Mucosa of stomach (tissue), 1 donor: Measurements from ENCODE around the gene ZBTB20.

Source experiments
- H3K27me3 ChIP-seq: one replicate; pipeline ENCODE4 v1.7.0; 2013; ENCODE audit warnings: mild to moderate bottlenecking, low read length; ENCODE audit not compliant: control insufficient read depth, insufficient read depth
- H3K36me3 ChIP-seq: one replicate; pipeline ENCODE4 v1.7.0; 2013; ENCODE audit warnings: low read length; ENCODE audit not compliant: control insufficient read depth, insufficient read depth
- H3K4me1 ChIP-seq: one replicate; pipeline ENCODE4 v1.7.0; 2013; ENCODE audit warnings: mild to moderate bottlenecking, low read length; ENCODE audit not compliant: control insufficient read depth, insufficient read depth
- H3K4me3 ChIP-seq: one replicate; pipeline ENCODE4 v1.7.0; 2013; ENCODE audit warnings: low read length
- H3K9ac ChIP-seq: one replicate; pipeline ENCODE4 v1.7.0; 2013; ENCODE audit warnings: mild to moderate bottlenecking, low read length, moderate library complexity
- H3K9me3 ChIP-seq: one replicate; pipeline ENCODE4 v1.7.0; 2013; ENCODE audit warnings: mild to moderate bottlenecking, low read length, moderate library complexity; ENCODE audit not compliant: control insufficient read depth
- donor health status: Pancreatic carcinoma.

The ZBTB20 gene

DNA sequence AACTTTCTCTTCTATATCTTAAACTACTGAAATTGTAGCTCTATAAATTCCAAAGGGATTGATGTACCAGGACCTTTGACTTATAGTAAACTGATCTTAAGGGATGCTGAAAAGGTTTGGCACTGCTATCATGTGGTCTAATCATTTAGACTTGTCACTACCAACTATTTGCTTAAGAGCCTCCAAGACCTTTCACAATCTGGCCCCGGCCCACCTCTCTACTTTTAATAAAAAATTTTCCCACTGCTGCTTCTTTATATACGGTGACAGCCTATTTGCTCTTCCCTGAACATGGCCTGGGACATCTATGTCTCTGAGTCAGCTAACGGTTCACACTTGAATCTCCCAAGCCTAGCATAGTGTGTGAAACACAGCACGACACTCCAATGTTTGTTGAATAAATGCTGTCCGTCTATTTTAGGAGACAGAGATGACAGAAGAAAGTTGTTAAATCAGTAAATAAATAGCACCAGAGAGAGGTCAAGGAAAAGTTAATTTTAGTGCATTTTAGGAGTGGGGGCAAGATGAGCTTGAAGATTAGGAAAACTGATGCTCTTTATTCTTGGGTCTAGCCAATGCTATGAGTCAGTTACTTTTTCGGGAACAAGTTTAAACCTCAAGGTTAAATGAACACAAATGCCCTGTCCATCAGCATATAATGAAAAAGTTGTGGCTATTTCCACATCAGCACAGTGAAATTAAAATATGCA, 640.3 kb downstream of the ZBTB20 start:
- no peaks in the 10 kb centered on the region for H3K36me3 ChIP-seq
- H3K4me3 ChIP-seq, result no peak overlapping the region
- H3K9me3 ChIP-seq, result no peaks in the 10 kb centered on the region
- H3K4me1 ChIP-seq, result no peaks in the 10 kb centered on the region
- H3K9ac ChIP-seq, result no peak overlapping the region
- no peaks in the 10 kb centered on the region for H3K27me3 ChIP-seq

DNA sequence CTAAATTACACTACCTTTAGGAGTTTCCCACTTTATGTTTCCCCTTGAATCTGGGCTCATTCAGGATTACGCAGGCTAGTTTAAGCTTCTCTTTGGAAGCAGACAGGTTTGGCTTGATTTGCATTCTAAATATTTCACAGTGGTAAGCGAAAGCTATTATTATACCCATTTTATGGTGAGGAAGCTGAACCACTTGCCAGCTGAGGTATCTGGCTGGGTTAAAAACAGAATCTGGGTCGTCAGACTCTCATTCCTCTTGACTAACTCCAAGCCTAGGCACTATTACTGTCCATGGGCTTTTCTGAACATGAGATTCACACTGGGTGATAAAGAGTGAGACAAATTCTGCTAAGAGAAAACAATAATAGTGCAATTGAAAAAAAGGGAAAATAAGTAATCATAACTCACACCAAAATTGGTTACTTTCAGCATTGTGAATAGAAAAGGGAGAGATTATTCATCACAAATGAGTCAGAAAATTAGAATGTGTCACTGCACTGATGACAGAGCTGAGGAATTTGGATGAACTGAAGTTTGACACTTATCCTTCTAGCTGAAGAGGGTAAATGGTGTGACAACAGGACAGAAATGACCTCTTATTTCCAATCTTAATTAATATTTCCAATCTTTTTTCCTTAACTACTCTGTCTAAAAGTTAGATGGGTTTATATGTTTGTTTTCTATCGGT, 642.0 kb downstream of the ZBTB20 start:
- no peak overlapping the region for H3K4me3 ChIP-seq

DNA sequence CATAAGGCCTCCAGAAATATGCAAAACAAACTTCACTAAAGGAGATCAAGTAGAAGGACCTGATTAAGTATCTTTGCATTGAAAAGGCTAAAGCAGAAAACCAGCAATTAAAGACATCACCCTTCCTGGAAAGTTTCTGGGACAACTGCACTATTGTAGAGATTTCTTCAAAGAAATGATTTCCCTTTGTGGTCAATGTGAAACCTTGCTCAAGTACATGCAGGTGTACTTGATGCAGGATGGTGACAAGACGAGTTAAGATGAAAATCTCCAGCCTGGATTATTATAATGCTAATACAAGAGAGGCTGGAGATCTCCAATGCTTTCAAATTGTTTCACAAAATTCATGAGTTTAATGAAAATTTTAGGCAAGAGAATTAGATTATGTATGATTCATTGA, 644.9 kb downstream of the ZBTB20 start:
- Histone ChIP-seq H3K9ac (no peak overlapping the region), H3K4me3 (no peak overlapping the region), H3K27me3 (no peaks in the 10 kb centered on the region), H3K9me3 (no peaks in the 10 kb centered on the region), H3K4me1 (no peaks in the 10 kb centered on the region), H3K36me3 (no peaks in the 10 kb centered on the region)

More for the DNA sequence above, 642.0 kb downstream of the ZBTB20 start:
- no peaks in the 10 kb centered on the region for H3K4me1 ChIP-seq
- no peaks in the 10 kb centered on the region for H3K36me3 ChIP-seq
- H3K9ac ChIP-seq, result no peak overlapping the region
- no peaks in the 10 kb centered on the region for H3K9me3 ChIP-seq
- no peaks in the 10 kb centered on the region for H3K27me3 ChIP-seq

DNA sequence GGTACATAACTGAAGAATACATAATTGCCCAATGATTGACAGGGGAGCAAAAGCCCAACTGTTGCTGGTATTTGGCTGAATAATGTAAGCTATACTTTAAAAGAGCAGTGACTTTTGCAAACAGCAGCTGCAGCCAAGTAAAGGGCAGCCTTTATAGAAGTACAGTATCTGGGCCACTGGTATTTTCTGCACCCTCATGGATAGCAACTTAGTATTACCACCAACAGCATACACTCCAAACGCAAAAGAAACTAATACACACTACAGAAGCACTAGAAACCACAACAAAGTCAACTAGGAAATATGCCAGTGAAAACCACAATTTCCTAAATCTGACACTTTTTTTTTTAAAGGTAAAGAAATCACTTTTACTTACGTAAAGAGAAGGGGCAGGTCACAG, 647.1 kb downstream of the ZBTB20 start:
- Histone ChIP-seq H3K4me1 (no peaks in the 10 kb centered on the region), H3K27me3 (no peaks in the 10 kb centered on the region), H3K4me3 (no peak overlapping the region), H3K9me3 (no peaks in the 10 kb centered on the region), H3K9ac (no peak overlapping the region), H3K36me3 (no peaks in the 10 kb centered on the region)

DNA sequence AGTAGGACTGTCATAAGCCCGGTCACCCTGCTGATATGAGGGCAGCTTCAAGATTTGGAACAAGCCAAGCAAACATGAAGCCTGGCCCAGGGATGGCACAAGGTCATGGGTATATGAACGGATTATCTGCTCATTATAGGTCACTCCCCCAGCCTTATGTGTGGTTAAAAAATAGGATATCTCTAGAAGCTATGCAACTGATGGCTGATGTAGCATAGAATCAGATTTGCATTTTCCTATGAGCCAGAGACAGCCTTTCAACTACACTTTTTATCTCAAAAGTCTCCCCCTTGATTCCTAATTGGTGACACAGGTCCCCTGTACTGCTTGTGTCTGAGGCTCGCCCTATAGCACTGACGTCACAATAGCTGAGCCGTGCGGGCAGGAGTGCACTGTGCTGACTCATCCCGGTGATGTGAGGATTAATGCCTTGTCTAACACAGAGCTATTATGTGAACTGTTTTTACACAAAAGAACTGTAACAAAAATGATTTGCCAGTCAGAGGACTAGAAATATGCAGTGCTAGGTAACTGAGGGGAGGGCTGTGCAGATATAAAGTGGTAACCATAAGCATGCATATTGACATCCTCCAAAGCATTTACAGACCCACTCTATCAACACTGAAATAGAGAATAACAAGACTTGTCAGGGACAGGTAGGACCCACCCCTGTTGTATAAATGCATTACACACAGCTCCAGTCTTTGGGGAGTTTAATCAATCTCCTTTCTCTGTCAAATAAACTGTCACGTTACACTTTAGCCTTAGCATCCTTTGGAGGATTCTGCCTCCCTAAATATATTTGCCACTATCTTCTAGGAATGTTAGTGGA, 648.3 kb downstream of the ZBTB20 start:
- Histone ChIP-seq H3K4me1 (no peaks in the 10 kb centered on the region), H3K4me3 (no peak overlapping the region)

DNA sequence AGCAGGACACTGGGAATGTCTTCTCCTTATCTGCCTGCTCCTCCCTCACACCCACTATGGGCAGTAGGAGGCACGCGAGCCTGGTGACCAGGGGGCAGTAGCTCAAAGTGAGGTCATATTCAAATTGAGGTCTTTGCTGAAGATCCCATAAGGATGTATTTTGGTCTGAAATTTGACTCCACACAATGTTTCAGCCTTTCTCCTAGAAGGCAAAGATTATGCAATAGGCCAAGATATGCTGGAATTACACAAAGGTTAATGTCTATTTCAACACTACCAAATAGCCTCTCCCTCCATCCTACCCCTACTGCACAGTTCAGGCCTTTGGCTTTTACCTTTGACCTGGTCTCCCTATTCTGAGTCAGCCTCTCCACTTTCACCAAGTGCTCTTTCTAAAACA, 650.2 kb downstream of the ZBTB20 start:
- H3K36me3 ChIP-seq, result no peaks in the 10 kb centered on the region
- H3K4me3 ChIP-seq, result no peak overlapping the region
- no peak overlapping the region for H3K9ac ChIP-seq
- H3K27me3 ChIP-seq, result no peaks in the 10 kb centered on the region
- no peaks in the 10 kb centered on the region for H3K9me3 ChIP-seq
- no peaks in the 10 kb centered on the region for H3K4me1 ChIP-seq

More for the DNA sequence above, 648.3 kb downstream of the ZBTB20 start:
- Histone ChIP-seq H3K9me3 (no peaks in the 10 kb centered on the region), H3K9ac (no peak overlapping the region), H3K27me3 (no peaks in the 10 kb centered on the region), H3K36me3 (no peaks in the 10 kb centered on the region)

DNA sequence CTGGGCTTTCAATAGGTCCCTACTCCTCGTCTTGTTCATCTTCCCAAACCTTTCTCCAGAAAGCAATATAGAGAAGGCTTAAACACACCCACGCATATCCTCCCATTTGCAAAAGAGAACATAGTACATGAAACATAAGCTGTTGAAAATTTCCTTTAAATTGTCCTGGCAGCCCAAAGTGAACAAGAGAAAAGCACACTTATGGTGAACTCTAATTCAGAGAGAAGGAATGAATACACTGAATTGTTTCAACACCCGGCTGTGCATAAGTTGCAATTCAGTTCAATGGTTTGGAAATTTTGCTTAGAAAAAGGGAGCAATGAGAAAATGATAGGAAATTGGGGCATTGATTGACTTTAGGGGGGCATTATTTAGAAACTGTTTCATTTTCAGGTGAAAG, 650.6 kb downstream of the ZBTB20 start:
- no peak overlapping the region for H3K9ac ChIP-seq
- H3K4me3 ChIP-seq, result no peak overlapping the region
- no peaks in the 10 kb centered on the region for H3K36me3 ChIP-seq
- no peaks in the 10 kb centered on the region for H3K27me3 ChIP-seq
- H3K4me1 ChIP-seq, result no peaks in the 10 kb centered on the region
- H3K9me3 ChIP-seq, result no peaks in the 10 kb centered on the region

DNA sequence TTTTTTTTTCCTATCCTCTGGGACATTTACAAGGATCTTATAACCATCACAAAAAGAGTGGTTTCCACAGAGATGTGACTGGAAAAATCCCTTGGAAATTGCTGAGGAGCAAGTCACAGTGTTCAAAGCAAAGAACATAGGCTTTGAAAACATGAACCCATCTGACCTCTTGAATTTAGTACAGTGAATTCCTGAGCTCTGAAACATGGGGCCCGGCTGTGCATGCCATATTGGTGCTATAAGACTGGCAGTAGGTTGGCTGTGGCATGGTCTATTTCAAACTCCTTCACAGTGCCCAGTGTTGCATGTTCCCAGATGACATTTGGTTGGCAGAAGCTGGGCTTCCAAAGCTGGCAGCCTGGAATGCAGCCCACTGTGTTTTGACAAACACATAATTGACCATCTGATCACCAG, 651.1 kb downstream of the ZBTB20 start:
- no peaks in the 10 kb centered on the region for H3K9me3 ChIP-seq
- no peak overlapping the region for H3K4me3 ChIP-seq
- H3K9ac ChIP-seq, result no peak overlapping the region
- H3K36me3 ChIP-seq, result no peaks in the 10 kb centered on the region
- no peaks in the 10 kb centered on the region for H3K27me3 ChIP-seq
- H3K4me1 ChIP-seq, result no peaks in the 10 kb centered on the region

DNA sequence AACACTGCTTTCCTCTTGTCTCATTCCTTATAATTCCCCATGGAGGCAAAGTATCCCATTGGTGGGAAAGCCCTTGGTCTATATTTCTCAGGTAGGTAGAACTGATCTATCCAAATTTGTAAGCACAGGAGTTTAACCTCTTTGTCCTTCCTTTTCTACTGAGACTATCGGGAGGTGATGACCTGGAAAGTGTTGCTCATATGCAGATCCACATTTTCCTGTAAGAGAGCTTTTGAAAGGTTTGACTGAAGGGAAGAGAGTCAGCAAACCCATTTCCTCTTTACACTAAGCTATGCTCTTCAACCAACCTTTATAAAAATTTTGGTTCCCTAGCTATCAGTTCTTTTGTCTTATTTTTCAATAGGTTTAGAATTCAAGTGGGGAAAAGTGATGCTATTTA, 652.6 kb downstream of the ZBTB20 start:
- H3K9ac ChIP-seq, result no peak overlapping the region
- H3K27me3 ChIP-seq, result no peaks in the 10 kb centered on the region
- H3K36me3 ChIP-seq, result no peaks in the 10 kb centered on the region
- no peaks in the 10 kb centered on the region for H3K9me3 ChIP-seq
- H3K4me3 ChIP-seq, result no peak overlapping the region
- no peaks in the 10 kb centered on the region for H3K4me1 ChIP-seq

DNA sequence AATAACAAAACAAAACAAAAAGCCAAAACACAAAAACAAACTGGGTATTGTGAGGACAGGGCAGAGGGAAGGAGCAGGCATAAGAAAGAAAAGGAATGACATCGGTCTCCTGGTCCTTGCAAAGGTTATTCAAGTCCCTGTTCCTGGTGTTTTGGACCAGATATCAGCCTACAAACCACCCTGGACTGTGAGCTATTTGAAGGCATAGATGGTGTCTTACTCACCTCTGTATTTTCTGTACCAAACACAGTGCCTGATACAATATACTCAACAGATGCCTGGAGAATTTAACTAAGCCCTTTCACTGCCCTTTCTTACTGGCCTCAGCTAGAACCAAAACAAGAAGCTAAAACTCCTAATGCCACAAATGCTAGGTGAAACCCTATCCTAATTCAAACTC, 656.3 kb downstream of the ZBTB20 start:
- Histone ChIP-seq H3K4me3 (no peak overlapping the region), H3K36me3 (no peaks in the 10 kb centered on the region), H3K4me1 (no peaks in the 10 kb centered on the region), H3K9ac (no peak overlapping the region), H3K27me3 (no peaks in the 10 kb centered on the region), H3K9me3 (no peaks in the 10 kb centered on the region)

DNA sequence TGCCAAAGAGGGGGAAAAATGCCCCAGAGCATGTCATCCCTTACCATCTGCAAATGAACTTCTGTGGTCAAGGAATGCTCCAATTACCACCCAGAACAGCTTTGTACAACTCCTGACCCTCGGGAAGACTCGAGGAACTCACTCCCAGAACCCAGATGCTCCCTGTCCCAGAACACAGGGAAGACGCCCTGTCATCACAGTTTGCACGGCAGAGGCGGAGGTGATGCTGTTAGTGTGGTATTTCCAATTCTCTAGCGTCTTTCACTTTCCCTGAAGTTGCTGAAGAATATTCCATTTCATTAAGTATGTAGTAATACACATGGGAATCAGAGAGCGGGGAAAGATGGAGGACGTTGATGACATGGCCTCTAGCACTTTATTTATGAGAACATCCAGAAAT, 659.6 kb downstream of the ZBTB20 start:
- H3K9ac ChIP-seq, result no peak overlapping the region
- no peak overlapping the region for H3K4me3 ChIP-seq
- H3K36me3 ChIP-seq, result no peaks in the 10 kb centered on the region
- no peaks in the 10 kb centered on the region for H3K27me3 ChIP-seq
- no peaks in the 10 kb centered on the region for H3K4me1 ChIP-seq
- no peaks in the 10 kb centered on the region for H3K9me3 ChIP-seq

DNA sequence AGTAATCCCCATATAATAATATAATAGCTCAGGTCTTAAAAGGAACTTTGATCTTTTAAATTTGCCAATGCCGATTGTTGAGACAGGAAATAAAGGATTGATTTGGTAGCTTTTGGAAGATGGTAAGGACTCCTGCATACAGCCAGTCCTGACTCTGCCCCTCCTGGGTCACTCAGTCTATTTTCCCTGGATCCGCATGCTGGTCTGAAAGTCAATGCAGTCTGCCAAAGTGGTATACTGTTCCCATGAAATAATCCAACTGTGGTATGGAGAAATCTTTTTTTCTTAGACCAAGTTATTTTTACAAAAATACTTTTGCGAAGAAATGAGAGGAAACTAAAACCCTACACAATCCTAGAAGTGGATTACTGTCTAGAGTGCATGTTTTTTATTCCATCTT, 662.2 kb downstream of the ZBTB20 start:
- Histone ChIP-seq H3K27me3 (no peaks in the 10 kb centered on the region), H3K4me3 (no peak overlapping the region), H3K9ac (no peak overlapping the region), H3K36me3 (no peaks in the 10 kb centered on the region), H3K4me1 (no peaks in the 10 kb centered on the region), H3K9me3 (no peaks in the 10 kb centered on the region)
